ENCODE data around the gene MBOAT2. TPM values are rescaled to one million over a fixed set of nuclear protein-coding genes. Genes with fewer than 3 reads are reported as not detected.

MBOAT2 gene
- total and polyA plus RNA-seq, 2 donors (not counting 1 experiment from before 2014, with no cell fraction given) = 0.24 to 1.3 TPM

- Histone ChIP-seq H3K4me1 (ENCODE audit: control insufficient read depth in 2 of 2, insufficient read depth in 2 of 2, low read length in 2 of 2) (no peaks in the 10 kb centered on the region), H2AFZ (ENCODE audit: insufficient read depth, low read depth, low read length, poor library complexity, severe bottlenecking) (no peak overlapping the region), H3K27ac (ENCODE audit: low read length in 2 of 2) (no peak overlapping the region), H3K79me2 (ENCODE audit: control insufficient read depth, insufficient read depth, low read length) (no peaks in the 10 kb centered on the region), H3K27me3 (replicated peaks in 1 of 4; ENCODE audit: control extremely low read depth in 1 of 4, control insufficient read depth in 3 of 4, insufficient read depth in 4 of 4, low read length in 3 of 4) (no peaks in the 10 kb centered on the region), H3K4me2 (replicated peaks; ENCODE audit: low read depth, low read length, poor library complexity, severe bottlenecking) (no peak overlapping the region), H3K9me3 (ENCODE audit: control extremely low read depth in 1 of 3, control insufficient read depth in 2 of 3, insufficient read depth in 1 of 3, low read length in 2 of 3) (no peaks in the 10 kb centered on the region), H3K4me3 (ENCODE audit: control extremely low read depth in 1 of 5, extremely low read depth in 1 of 5, insufficient read depth in 1 of 5, low read depth in 2 of 5, low read length in 4 of 5) (no peak overlapping the region), H4K20me1 (ENCODE audit: control insufficient read depth, insufficient read depth, low read length, poor library complexity, severe bottlenecking) (no peaks in the 10 kb centered on the region), H3K9ac (ENCODE audit: low read length) (no peak overlapping the region), H3K36me3 (replicated peaks in 1 of 2; ENCODE audit: control extremely low read depth in 1 of 2, control insufficient read depth in 1 of 2, extremely low read depth in 1 of 2, insufficient read depth in 2 of 2, low read length in 1 of 2) (no peaks in the 10 kb centered on the region)
- Mint-ChIP-seq H3K9me3 (ENCODE audit: insufficient read depth) (no peaks in the 10 kb centered on the region), H3K4me1 (no peaks in the 10 kb centered on the region), H3K27me3 (peaks cover 4% of the 10 kb centered on the region), H3K27ac (no peak overlapping the region), H3K4me3 (no peak overlapping the region)
- DNase-seq (no peak), ATAC-seq (ENCODE audit: low read depth) (no peak)
- ChIA-PET POLR2A (no interaction called here), CTCF (no interaction called here)
- TF ChIP-seq CTCF (IDR thresholded peaks at IDR 0.05) (no peak), EZH2 (IDR thresholded peaks at IDR 0.05; ENCODE audit: borderline replicate concordance, insufficient read depth, low read depth, low read length, poor library complexity, severe bottlenecking) (no peak)
- WGBS (ENCODE audit: insufficient coverage) = 71% methylated on average over 1 of the region's 9 CpGs
- intact Hi-C loops (cut with micrococcal nuclease) = no loop called here
These were observed 37.2 kb downstream of the MBOAT2 start for GRCh38 chr2:8966123-8966908.

GRCh38 chr2:8965216-8965969 lies 38.1 kb downstream of the MBOAT2 start:
- no peak for DNase-seq
- Mint-ChIP-seq H3K27me3 (peaks cover 4% of the 10 kb centered on the region), H3K9me3 (ENCODE audit: insufficient read depth) (no peaks in the 10 kb centered on the region), H3K4me3 (no peak overlapping the region), H3K27ac (no peak overlapping the region), H3K4me1 (no peaks in the 10 kb centered on the region)
- Histone ChIP-seq H2AFZ (ENCODE audit: insufficient read depth, low read depth, low read length, poor library complexity, severe bottlenecking) (no peak overlapping the region), H3K4me2 (replicated peaks; ENCODE audit: low read depth, low read length, poor library complexity, severe bottlenecking) (no peak overlapping the region), H3K4me1 (ENCODE audit: control insufficient read depth in 2 of 2, insufficient read depth in 2 of 2, low read length in 2 of 2) (no peaks in the 10 kb centered on the region), H3K79me2 (ENCODE audit: control insufficient read depth, insufficient read depth, low read length) (no peaks in the 10 kb centered on the region), H3K27ac (ENCODE audit: low read length in 2 of 2) (no peak overlapping the region), H3K9me3 (ENCODE audit: control extremely low read depth in 1 of 3, control insufficient read depth in 2 of 3, insufficient read depth in 1 of 3, low read length in 2 of 3) (no peaks in the 10 kb centered on the region), H3K36me3 (replicated peaks in 1 of 2; ENCODE audit: control extremely low read depth in 1 of 2, control insufficient read depth in 1 of 2, extremely low read depth in 1 of 2, insufficient read depth in 2 of 2, low read length in 1 of 2) (no peaks in the 10 kb centered on the region), H3K27me3 (replicated peaks in 1 of 4; ENCODE audit: control extremely low read depth in 1 of 4, control insufficient read depth in 3 of 4, insufficient read depth in 4 of 4, low read length in 3 of 4) (no peaks in the 10 kb centered on the region), H3K4me3 (ENCODE audit: control extremely low read depth in 1 of 5, extremely low read depth in 1 of 5, insufficient read depth in 1 of 5, low read depth in 2 of 5, low read length in 4 of 5) (no peak overlapping the region), H3K9ac (ENCODE audit: low read length) (no peak overlapping the region), H4K20me1 (ENCODE audit: control insufficient read depth, insufficient read depth, low read length, poor library complexity, severe bottlenecking) (no peaks in the 10 kb centered on the region)
- TF ChIP-seq CTCF (IDR thresholded peaks at IDR 0.05) = no peak
- no peak for TF ChIP-seq EZH2 (IDR thresholded peaks at IDR 0.05; ENCODE audit: borderline replicate concordance, insufficient read depth, low read depth, low read length, poor library complexity, severe bottlenecking)
- ChIA-PET CTCF (no interaction called here), POLR2A (no interaction called here)
- intact Hi-C loops (cut with micrococcal nuclease) = no loop called here
- WGBS (ENCODE audit: insufficient coverage) = 20% methylated on average over 1 of the region's 8 CpGs
- ATAC-seq (ENCODE audit: low read depth) = no peak

Measured in B cell (primary cell).